HG03280 (cell line): ENCODE measurements around the gene SCRN1.
"Not testable (repeated sequence)": the region's sequence is repeated elsewhere in the genome, so short reads cannot be mapped to it uniquely, and the experiment has no call there.

ENCODE experiments used
- ATAC-seq: cut with Tn5 transposase; IDR thresholded peaks from one replicate; pipeline ENCODE4 v1.9.1; 2021; ENCODE audit warnings: mild to moderate bottlenecking, moderate library complexity; ENCODE audit not compliant: unreplicated experiment

SCRN1 gene

GRCh38 chr7:29893351-29893965 lies 96.1 kb downstream of the SCRN1 start:
- ATAC-seq = no peak

- no peak for ATAC-seq
These were observed 97.4 kb downstream of the SCRN1 start for GRCh38 chr7:29892231-29892630.

- ATAC-seq = no peak
These were observed 97.8 kb downstream of the SCRN1 start for GRCh38 chr7:29891766-29892165.

GRCh38 chr7:29890786-29891185 lies 98.8 kb downstream of the SCRN1 start:
- not testable (repeated sequence) for ATAC-seq

- no peak for ATAC-seq
These were observed 99.3 kb downstream of the SCRN1 start for GRCh38 chr7:29890251-29890650.

GRCh38 chr7:29889288-29889687 lies 100.3 kb downstream of the SCRN1 start:
- no peak for ATAC-seq

- ATAC-seq = no peak
These were observed 101.6 kb downstream of the SCRN1 start for GRCh38 chr7:29888006-29888405.

- no peak for ATAC-seq
These were observed 102.8 kb downstream of the SCRN1 start for GRCh38 chr7:29886827-29887226.

- no peak for ATAC-seq
These were observed 104.0 kb downstream of the SCRN1 start for GRCh38 chr7:29885626-29886025.

GRCh38 chr7:29884399-29885272 lies 105.0 kb downstream of the SCRN1 start:
- ATAC-seq = no peak

- ATAC-seq = no peak
These were observed 105.9 kb downstream of the SCRN1 start for GRCh38 chr7:29883462-29884398.

- no peak for ATAC-seq
These were observed 107.1 kb downstream of the SCRN1 start for GRCh38 chr7:29882481-29882880.

GRCh38 chr7:29881724-29882123 lies 107.9 kb downstream of the SCRN1 start:
- no peak for ATAC-seq

GRCh38 chr7:29879609-29880008 lies 110.0 kb downstream of the SCRN1 start:
- no peak for ATAC-seq

- no peak for ATAC-seq
These were observed 111.4 kb downstream of the SCRN1 start for GRCh38 chr7:29878081-29878688.

- no peak for ATAC-seq
These were observed 112.4 kb downstream of the SCRN1 start for GRCh38 chr7:29877196-29877595.

- no peak for ATAC-seq
These were observed 113.9 kb downstream of the SCRN1 start for GRCh38 chr7:29875741-29876140.

- no peak for ATAC-seq
These were observed 115.8 kb downstream of the SCRN1 start for GRCh38 chr7:29873644-29874294.

GRCh38 chr7:29871787-29872398 lies 117.7 kb downstream of the SCRN1 start:
- ATAC-seq = no peak
